Mesangial cell (primary cell): ENCODE results near the gene SPAG5. TPM values are rescaled to one million over a fixed set of nuclear protein-coding genes. Genes with fewer than 3 reads are reported as not detected.

Source experiments
- total RNA-seq: library from RNA; depleted of rRNA; stranded (reverse); fragments of >200 nt; gene quantifications from 2 replicates; pipeline ENCODE4 v1.2.3, GENCODE V29; 2015

SPAG5 gene, protein sequence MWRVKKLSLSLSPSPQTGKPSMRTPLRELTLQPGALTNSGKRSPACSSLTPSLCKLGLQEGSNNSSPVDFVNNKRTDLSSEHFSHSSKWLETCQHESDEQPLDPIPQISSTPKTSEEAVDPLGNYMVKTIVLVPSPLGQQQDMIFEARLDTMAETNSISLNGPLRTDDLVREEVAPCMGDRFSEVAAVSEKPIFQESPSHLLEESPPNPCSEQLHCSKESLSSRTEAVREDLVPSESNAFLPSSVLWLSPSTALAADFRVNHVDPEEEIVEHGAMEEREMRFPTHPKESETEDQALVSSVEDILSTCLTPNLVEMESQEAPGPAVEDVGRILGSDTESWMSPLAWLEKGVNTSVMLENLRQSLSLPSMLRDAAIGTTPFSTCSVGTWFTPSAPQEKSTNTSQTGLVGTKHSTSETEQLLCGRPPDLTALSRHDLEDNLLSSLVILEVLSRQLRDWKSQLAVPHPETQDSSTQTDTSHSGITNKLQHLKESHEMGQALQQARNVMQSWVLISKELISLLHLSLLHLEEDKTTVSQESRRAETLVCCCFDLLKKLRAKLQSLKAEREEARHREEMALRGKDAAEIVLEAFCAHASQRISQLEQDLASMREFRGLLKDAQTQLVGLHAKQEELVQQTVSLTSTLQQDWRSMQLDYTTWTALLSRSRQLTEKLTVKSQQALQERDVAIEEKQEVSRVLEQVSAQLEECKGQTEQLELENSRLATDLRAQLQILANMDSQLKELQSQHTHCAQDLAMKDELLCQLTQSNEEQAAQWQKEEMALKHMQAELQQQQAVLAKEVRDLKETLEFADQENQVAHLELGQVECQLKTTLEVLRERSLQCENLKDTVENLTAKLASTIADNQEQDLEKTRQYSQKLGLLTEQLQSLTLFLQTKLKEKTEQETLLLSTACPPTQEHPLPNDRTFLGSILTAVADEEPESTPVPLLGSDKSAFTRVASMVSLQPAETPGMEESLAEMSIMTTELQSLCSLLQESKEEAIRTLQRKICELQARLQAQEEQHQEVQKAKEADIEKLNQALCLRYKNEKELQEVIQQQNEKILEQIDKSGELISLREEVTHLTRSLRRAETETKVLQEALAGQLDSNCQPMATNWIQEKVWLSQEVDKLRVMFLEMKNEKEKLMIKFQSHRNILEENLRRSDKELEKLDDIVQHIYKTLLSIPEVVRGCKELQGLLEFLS
- total RNA-seq: 3.5 and 84.2 TPM in 2 replicates

DNA sequence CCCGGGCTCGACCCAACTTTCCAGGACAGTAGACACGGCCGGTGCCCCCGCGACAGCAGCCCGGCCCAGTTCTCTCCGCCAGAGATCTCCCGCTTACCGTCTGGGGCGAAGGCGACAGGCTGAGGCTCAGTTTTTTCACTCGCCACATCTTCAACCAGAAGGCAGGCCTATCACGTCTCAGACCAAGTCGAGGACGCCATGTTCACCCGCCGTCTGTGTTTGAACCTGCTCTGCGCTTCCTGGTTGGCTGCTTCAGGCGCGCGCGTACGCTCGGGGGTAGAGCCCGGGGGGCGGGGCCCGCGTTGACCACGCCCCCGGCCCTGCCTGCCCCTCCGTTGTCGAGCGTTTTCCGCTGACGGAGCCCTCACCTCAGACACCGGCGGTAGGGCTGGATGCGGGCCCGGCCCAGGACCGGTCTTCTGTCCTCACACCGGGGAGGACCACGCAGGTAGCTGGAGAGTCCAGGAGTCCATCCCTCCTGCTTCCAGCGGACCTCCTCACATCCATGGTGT lies at the start of gene SPAG5:
TSS of gene SPAG5 (minus strand) at position 227 of the 512 bp plus-strand sequence. CDS start at position 148, 79 bp downstream.

DNA sequence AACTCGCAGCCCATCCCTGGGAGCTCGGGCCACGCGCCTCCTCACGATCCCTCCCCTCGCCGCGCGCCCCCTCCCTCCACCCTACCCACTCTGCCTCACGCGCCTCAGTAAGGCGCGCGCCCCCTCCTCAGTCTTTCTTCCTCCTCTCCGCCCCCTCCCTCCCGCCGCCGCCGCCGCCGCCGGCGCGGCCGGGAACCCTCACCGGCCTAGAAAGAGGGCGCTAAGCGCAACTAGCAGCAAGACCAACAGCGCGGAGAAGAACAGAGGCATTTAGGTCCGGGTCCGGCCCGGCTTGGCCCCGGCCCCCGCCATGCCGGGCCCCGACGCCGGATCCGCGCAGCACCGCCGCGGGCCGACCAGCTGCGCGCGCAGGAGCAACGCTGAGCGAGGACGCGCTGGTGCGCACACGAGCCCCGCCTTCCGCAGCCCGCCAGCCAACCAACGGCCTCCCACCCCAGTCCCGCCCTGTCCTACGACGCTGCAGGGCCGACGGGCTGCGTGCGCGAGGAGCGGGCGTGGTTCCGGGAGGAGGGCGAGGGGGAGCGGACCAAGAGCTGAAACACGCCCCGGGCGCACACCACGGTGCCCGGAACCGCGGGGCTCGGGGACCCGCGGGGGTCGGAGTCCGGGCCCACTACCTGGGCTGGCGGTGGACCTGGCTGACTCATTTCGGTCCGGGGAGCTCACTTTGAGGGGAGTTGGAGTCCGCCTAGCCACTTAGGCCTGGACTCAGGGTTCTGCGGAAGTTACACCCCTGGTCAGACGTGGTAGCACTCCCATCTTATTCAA lies 46.2 kb upstream of the SPAG5 start, which contains the start of gene BLTP2:
TSS of gene BLTP2 (minus strand) at position 372 of the 789 bp plus-strand sequence. CDS start at position 270, 102 bp downstream.

GRCh38 chr17:28613931-28614381 lies 15.1 kb upstream of the SPAG5 start, which contains the start of gene RSKR:
Gene RSKR (minus strand): TSS chr17:28614185. CDS start chr17:28614161, 24 bp downstream.

GRCh38 chr17:28576758-28577465 lies 21.9 kb downstream of the SPAG5 start, which contains the start of gene ALDOC:
Gene ALDOC (minus strand): TSS chr17:28576895. CDS start chr17:28575532, 1,363 bp downstream.

DNA sequence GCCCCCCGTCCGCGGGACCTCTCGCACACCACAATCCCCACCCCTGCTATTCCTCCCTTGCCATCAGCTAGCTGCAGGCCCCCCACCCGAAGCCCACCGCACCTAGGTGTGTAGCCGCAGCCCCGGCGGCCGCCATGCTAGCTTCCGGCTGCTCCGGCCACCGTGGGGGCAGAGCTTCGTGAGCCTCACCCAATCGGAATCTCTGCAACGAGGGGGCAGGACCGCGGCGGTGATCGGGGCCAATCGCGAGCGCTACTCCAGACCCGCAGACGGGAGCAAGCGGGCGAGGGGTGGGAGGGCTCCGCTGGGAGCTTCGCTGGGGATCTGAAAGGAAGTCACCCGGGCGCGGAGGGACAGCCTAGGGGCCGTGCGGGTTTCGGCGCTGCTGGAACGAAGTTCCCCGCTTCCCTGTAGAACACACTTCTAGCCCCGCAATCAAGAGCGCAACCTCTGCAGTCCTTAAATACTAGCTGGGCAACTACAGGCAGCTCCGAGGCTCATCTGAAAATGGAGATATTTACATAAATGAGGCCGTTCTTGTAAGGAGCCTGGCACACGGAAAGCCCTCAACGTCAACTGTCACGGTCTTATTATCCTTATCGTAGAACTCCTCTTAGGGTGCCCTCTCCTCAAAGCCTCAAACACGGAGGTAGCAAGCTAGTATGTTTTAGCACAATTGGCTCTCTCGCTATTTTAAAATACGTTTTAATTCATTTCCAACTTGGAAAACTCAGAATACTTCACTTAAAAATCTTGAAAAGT lies 27.3 kb downstream of the SPAG5 start, which contains the start of gene PIGS:
TSS of gene PIGS (minus strand) at position 164 of the 762 bp plus-strand sequence. CDS start at position 136, 28 bp downstream.

DNA sequence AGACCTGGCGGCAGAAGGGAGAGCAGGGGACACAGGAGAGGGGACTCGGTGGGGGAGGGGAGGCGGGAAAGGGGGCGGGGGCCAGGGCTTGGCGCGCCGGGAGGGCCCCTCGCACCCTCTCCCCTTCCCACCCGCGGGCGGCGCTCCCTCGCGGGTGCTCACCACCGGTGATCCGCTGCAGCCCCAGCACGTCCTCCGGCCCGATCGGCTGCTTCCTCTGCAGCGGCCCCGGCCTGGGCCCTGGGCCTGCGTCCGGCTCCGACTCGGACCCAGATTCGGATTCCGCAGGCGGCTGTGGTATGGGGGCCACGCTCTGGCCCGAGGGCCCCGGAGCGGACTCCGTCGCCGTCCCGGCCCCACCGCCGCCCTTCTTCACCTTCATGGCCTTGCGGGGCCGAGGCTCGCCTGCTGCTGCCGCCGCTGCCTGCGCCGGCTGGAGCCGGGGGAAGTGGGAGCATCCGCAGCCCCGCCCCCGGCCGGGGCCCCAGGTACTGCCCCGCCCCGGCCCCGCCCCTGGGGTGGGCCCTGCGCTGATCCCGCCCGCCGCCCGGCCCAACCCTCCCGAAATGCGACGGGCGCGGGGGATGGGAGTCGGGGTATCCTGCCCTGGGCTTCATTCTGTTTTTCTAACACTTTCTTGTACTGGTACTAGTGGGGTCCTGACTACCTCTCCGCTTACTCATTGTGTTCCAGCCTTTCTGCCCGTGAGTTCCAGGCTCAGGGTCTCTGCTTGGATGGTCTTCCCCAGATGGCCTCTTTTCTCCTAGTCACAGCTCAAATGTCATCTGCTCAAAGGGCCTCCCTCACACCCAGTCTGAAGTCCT lies 46.4 kb downstream of the SPAG5 start, which contains the start of gene UNC119:
TSS of gene UNC119 (minus strand) at position 449 of the 824 bp plus-strand sequence. CDS start at position 382, 67 bp downstream.

Other genes starting within 250 kb of the SPAG5 start
- gene POLDIP2, start 241.5 kb downstream of the SPAG5 start, total RNA-seq: 122 and 145 TPM in 2 replicates
- not detected in 2 replicates for gene SEBOX, start 233.8 kb downstream of the SPAG5 start, total RNA-seq
- gene VTN, start 228.7 kb downstream of the SPAG5 start, total RNA-seq: 0.13 TPM in 1 of 2 replicates, not detected in the other
- 5.4 and 10.8 TPM in 2 replicates for gene SARM1, start 227.3 kb downstream of the SPAG5 start, total RNA-seq
- gene SLC46A1, start 192.8 kb downstream of the SPAG5 start, total RNA-seq: 1.1 and 5.7 TPM in 2 replicates
- gene SLC13A2, start 125.4 kb downstream of the SPAG5 start, total RNA-seq: not detected in 2 replicates
- gene FOXN1, start 92.7 kb downstream of the SPAG5 start, total RNA-seq: not detected in 2 replicates
- 31.9 and 40.9 TPM in 2 replicates for gene UNC119, start 46.4 kb downstream of the SPAG5 start, total RNA-seq
- gene PIGS, start 27.5 kb downstream of the SPAG5 start, total RNA-seq: 76.3 and 162 TPM in 2 replicates
- 14.8 and 39.7 TPM in 2 replicates for gene ALDOC, start 22.1 kb downstream of the SPAG5 start, total RNA-seq
- gene RSKR, start 15.2 kb upstream of the SPAG5 start, total RNA-seq: 2.9 and 3.4 TPM in 2 replicates
- gene BLTP2, start 46.1 kb upstream of the SPAG5 start, total RNA-seq: 88.4 and 115 TPM in 2 replicates
- 51.3 and 64.0 TPM in 2 replicates for gene SDF2, start 62.9 kb upstream of the SPAG5 start, total RNA-seq
- 29.8 and 44.5 TPM in 2 replicates for gene SUPT6H, start 63.2 kb upstream of the SPAG5 start, total RNA-seq
- 1.0 and 1.6 TPM in 2 replicates for gene PROCA1, start 112.9 kb upstream of the SPAG5 start, total RNA-seq
- gene RAB34, start 118.8 kb upstream of the SPAG5 start, total RNA-seq: 293 and 306 TPM in 2 replicates
- 447 and 480 TPM in 2 replicates for gene RPL23A, start 121.0 kb upstream of the SPAG5 start, total RNA-seq
- gene TLCD1, start 127.2 kb upstream of the SPAG5 start, total RNA-seq: 9.1 and 9.6 TPM in 2 replicates
- gene NEK8, start 129.8 kb upstream of the SPAG5 start, total RNA-seq: 2.8 and 3.7 TPM in 2 replicates
- 61.3 and 86.8 TPM in 2 replicates for gene TRAF4, start 145.0 kb upstream of the SPAG5 start, total RNA-seq
- 23.0 and 30.2 TPM in 2 replicates for gene FAM222B, start 243.8 kb upstream of the SPAG5 start, total RNA-seq